ENCODE data around the gene HPSE2. TPM values are rescaled to one million over a fixed set of nuclear protein-coding genes. Genes with fewer than 3 reads are reported as not detected.

HPSE2 gene
- total RNA-seq, 1 donor from 2014 or later, result not detected

DNA sequence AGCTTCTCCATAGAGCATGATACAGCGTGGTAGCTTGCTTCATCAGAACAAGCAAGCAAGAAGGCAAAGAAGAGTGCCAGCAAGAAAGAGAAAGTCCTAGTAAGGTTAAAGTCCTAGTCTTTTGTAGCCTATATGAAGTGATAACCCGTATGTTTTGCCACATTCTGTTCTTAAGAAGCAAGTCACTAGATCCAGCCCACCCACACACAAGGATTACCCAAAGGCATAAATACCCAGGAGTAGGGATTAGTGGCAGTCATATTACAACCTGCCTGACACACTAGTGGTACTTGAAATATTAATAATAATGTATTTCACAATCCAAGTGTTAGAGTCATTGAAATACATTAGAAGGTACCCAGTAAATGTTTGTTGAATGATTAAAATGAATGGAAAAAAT, 285.5 kb downstream of the HPSE2 start:
- Histone ChIP-seq H3K4me1 (no peaks in the 10 kb centered on the region), H3K9me3 (replicated peaks) (no peaks in the 10 kb centered on the region), H3K27me3 (ENCODE audit: low read depth) (no peaks in the 10 kb centered on the region), H3K4me3 (no peak overlapping the region), H3K36me3 (no peaks in the 10 kb centered on the region), H3K27ac (replicated peaks) (no peak overlapping the region)
- no peak for DNase-seq
- TF ChIP-seq CTCF (IDR thresholded peaks at IDR 0.05; ENCODE audit: borderline replicate concordance), result no peak
- intact Hi-C loops (cut with micrococcal nuclease), result no loop called here

DNA sequence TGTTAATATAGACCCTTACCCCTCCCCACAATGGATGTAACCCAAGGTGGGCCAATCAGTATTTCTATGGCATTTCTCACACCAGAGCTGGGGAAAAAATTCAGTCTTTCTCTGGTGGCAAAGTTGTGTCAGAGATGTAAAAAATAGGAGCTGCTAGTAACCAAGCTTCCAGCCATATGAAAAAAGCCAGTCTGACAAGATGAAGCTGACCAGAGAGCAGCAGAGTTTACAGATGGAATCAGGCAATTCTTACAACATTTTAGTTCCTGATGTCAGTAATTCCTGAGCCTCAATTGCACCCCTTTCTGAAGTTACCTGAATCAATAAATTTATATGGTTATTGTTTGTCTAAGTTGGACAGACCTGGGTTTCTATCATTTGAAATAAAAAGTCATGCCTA, 286.3 kb downstream of the HPSE2 start:
- DNase-seq, result no peak
- Histone ChIP-seq H3K4me1 (no peaks in the 10 kb centered on the region), H3K36me3 (no peaks in the 10 kb centered on the region), H3K27me3 (ENCODE audit: low read depth) (no peaks in the 10 kb centered on the region), H3K9me3 (replicated peaks) (no peaks in the 10 kb centered on the region), H3K4me3 (no peak overlapping the region), H3K27ac (replicated peaks) (no peak overlapping the region)
- no peak for TF ChIP-seq CTCF (IDR thresholded peaks at IDR 0.05; ENCODE audit: borderline replicate concordance)
- intact Hi-C loops (cut with micrococcal nuclease), result no loop called here

GRCh38 chr10:98943681-98944080, 292.0 kb downstream of the HPSE2 start:
- H3K4me3 ChIP-seq, result no peak overlapping the region
- H3K36me3 ChIP-seq, result no peaks in the 10 kb centered on the region
- H3K27me3 ChIP-seq (ENCODE audit: low read depth), result no peaks in the 10 kb centered on the region
- H3K4me1 ChIP-seq, result no peaks in the 10 kb centered on the region
- no peak overlapping the region for H3K27ac ChIP-seq (replicated peaks)
- TF ChIP-seq CTCF (IDR thresholded peaks at IDR 0.05; ENCODE audit: borderline replicate concordance), result no peak
- intact Hi-C loops (cut with micrococcal nuclease), result no loop called here
- no peak for DNase-seq
- H3K9me3 ChIP-seq (replicated peaks), result peaks cover 6% of the 10 kb centered on the region

DNA sequence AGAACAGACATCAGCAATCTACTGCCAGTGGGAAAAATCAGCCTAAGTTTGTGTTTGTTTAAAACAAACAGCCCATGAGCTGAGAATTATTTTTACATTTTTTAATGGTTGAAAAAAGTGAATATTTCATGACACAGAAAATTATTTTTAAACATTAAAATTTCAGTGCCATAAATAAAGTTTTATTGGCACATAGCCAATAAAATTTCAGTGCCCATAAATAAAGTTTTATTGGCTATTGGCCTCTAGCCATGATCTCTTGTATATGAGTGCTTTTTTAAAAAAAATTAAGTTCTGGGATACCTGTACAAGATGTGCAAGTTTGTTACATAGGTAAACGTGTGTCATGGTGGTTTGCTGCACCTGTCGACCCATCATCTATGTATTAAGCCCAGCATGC, 305.9 kb downstream of the HPSE2 start:
- no peak overlapping the region for H3K4me3 ChIP-seq
- H3K9me3 ChIP-seq (replicated peaks), result peaks cover 32% of the 10 kb centered on the region
- intact Hi-C loops (cut with micrococcal nuclease), result no loop called here
- no peaks in the 10 kb centered on the region for H3K36me3 ChIP-seq
- no peak for DNase-seq
- H3K27ac ChIP-seq (replicated peaks), result no peak overlapping the region
- no peaks in the 10 kb centered on the region for H3K27me3 ChIP-seq (ENCODE audit: low read depth)
- no peaks in the 10 kb centered on the region for H3K4me1 ChIP-seq
- no peak for TF ChIP-seq CTCF (IDR thresholded peaks at IDR 0.05; ENCODE audit: borderline replicate concordance)

DNA sequence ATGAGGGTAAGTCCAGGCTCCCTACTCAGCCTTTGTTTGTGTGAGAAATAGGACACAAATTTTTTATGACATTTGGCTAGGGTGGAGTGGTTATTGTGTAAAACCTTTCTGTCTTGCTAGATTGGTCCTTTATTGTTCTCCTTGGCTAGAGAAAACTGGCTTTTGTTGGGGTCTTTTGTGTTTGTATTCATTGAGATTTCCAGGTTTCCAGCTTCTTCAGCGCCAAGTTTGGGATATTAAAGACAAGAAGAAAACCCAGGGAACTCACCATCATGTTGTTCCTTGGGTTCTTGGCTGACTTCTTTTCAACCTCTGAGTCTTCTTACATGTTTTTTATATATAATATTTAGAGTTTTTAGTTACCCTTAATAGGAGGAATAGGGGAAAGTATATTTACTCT, 310.0 kb downstream of the HPSE2 start:
- no peak for TF ChIP-seq CTCF (IDR thresholded peaks at IDR 0.05; ENCODE audit: borderline replicate concordance)
- no peak overlapping the region for H3K27ac ChIP-seq (replicated peaks)
- DNase-seq, result no peak
- no peak overlapping the region for H3K4me3 ChIP-seq
- H3K9me3 ChIP-seq (replicated peaks), result peaks cover 5% of the 10 kb centered on the region
- H3K27me3 ChIP-seq (ENCODE audit: low read depth), result no peaks in the 10 kb centered on the region
- no peaks in the 10 kb centered on the region for H3K36me3 ChIP-seq
- no peaks in the 10 kb centered on the region for H3K4me1 ChIP-seq
- intact Hi-C loops (cut with micrococcal nuclease), result no loop called here

GRCh38 chr10:98924526-98924925, 311.1 kb downstream of the HPSE2 start:
- DNase-seq, result no peak
- Histone ChIP-seq H3K4me1 (no peaks in the 10 kb centered on the region), H3K27me3 (ENCODE audit: low read depth) (no peaks in the 10 kb centered on the region), H3K4me3 (no peak overlapping the region), H3K27ac (replicated peaks) (no peak overlapping the region), H3K9me3 (replicated peaks) (no peaks in the 10 kb centered on the region), H3K36me3 (no peaks in the 10 kb centered on the region)
- intact Hi-C loops (cut with micrococcal nuclease), result no loop called here
- no peak for TF ChIP-seq CTCF (IDR thresholded peaks at IDR 0.05; ENCODE audit: borderline replicate concordance)
